Inferior parietal cortex (tissue), 1 donor: ENCODE results near the gene NOTUM.
"Not testable (repeated sequence)": the region's sequence is repeated elsewhere in the genome, so short reads cannot be mapped to it uniquely, and the experiment has no call there.

Source experiments
- DNase-seq: peaks from one replicate; pipeline ENCODE4 v3.0.0-alpha.2; 2016; ENCODE audit errors: extremely low spot score

NOTUM gene

DNA sequence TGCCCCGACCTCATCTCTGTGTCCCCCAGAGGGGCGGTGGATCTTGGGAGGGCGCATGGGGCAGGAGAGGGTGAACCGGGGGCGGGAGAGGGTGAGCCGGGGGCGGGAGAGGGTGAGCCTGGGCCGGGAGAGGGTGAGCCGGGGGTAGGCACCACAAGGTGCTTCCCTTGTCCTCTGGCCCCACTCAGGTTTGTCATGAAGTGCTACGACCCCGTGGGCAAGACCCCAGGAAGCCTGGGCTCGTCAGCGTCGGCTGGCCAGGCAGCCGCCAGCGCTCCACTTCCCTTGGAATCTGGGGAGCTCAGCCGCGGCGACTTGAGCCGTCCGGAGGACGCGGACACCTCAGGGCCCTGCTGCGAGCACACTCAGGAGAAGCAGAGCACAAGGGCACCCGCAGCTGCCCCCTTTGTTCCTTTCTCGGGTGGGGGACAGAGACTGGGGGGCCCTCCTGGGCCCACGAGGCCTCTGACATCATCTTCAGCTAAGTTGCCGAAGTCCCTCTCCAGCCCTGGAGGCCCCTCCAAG is 35.3 kb upstream of the NOTUM start:
- no peak for DNase-seq

DNA sequence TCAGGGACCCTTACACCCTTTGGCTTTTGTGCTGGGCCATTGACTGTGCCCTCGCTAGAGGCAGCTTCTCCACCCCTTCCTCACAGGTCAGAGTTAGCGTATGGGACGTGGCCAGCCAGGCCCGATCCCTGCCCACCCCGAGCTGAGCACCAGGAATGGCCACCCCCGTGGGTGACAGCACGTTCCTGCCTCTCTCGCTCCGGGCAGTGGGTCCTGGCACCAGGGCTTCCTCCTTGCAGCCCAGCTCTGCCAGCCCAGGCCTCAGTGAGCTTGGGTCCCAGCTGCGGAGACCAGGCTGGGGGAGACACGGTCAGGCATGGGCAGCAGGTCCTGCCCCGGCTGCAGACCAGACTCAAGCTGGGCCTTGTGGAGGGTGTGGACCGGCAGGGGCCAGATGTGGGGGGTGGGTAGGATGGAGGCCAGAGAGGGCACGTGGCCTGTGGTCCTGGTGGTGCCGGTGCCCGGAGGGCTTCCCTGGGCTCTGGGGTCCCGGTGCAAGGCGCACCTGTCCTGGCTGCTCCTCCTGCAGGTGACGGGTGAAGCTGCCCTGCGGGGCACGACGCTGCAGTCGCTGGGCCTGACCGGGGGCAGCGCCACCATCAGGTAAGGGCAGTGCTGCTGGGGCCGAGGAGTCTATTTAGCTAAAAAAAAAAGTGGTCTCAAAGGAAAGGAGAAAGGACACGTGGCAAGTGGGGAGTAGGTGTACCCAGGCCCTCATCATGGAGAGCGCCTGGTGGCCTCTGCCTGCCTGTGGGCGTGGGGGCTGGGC is 34.7 kb upstream of the NOTUM start:
- no peak for DNase-seq

DNA sequence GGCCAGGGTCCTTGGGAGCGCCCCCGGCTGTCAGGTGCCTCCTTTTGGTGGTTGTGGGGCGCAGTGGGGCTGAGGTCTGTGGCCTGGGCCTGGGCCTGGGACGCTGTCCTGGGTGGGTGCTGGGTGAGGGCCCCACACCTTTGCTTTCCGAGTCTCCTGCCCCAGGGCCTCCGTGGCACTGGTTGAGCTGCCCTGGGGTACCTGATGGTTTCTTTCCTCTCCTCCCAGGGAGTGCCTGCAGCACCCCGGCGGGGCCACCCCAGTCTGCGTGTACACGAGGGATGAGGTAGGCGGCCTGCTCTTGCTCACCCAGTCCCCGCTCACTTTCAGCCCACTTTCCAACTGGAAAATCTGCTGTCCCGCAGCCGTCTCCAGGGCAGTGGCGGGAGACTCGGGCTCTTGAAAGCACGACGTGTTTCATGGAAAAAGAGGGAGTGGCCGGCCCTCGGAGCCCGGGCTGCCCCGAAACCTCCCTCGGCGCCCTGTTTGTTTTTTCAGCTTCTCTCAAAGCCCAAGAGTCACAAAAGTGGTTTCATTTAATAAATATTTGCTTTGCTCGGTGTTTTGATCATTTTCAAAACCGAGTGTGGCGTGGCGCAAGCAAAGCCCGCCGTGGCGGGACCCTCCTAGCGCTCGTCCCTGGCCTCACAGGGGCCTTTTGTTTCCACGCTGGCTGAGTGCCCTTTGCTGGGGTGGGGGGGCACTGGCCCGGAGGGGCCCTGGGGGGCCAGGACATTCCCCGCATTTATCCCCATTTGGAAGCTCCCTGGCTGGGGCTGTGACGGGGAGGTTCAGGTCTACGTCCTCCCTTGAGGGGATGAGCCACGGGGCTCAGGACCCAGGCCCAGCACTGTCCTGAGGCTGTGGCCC is 33.8 kb upstream of the NOTUM start:
- no peak for DNase-seq

DNA sequence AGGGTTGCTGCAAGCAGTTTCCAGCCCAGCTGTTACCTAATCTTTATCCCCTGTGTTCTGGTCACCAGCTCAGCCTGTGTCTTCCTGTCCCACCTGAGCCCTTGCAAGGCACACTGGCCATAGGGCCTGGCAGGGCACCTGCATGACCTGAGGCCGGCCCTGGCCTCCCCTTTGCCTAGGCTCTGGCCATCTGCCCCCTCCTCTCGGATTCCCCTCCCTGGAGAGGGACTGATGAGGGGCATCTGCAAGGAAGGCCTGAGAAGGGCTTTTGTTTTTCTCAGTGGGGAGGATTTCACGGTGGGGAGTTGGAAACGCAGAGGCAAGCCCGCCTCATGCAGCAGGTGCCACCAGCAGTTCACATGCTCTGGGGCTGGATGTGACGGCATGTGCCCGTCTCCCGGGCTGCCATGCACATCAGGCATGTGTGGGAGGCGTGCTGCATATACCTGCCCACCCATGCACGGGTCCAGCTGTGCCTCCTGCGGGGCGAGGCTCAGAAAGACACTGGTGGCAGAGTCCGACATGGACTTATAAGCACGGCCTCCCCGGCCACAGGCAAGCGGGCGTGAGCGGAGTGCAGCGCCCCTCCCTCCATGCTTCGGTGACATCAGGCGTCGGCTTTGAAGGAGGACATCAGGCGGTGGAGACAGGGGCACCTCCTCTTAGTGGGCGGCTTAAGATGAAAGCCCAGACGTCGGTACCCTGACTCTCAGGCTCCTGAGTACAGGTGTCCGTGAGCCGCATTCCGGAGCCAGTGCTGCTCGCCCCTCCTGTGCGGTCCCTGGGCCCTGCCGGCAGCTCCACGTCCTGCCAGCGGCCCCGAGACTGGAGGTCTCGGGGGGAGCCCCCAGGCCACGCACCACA is 33.0 kb upstream of the NOTUM start:
- no peak for DNase-seq

DNA sequence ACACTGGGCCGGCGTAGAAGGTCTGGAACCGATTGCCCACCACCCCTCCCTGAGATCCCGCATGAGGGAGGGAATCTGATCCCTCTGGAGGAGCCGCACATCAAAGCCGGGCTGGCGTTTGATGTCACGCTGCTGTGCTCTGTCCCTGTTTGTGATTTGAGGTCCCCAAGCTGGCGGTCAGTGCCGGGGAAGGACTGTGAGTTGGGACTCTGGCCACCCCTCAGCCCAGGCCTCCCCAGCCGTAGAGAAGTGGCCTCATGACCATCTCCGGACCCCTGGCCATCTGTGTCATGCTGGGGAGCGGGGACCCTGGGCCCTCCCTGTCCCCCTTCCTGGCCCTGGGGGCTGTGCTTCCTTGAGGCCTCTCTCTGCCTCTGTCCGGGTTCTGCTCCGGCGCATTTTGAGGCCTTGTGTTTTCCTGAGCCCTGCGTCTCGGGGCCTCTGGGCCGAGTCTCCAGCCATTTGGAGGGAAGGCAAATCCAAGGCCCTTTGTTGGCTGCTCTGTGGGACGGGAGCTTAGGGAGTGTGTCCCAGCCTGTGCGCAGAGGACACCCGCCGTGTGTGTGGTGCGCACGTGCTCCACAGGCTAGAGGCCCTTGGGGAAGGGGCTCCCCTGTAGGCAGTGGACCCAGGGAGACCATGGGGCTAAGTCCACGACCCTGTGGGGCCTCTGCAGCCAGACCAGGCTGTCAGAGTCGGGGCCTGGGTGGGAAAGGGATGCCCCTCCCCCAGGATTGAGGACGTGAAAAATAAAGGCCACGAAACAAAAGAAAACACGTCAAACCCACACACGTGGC is 31.5 kb upstream of the NOTUM start:
- DNase-seq: no peak

DNA sequence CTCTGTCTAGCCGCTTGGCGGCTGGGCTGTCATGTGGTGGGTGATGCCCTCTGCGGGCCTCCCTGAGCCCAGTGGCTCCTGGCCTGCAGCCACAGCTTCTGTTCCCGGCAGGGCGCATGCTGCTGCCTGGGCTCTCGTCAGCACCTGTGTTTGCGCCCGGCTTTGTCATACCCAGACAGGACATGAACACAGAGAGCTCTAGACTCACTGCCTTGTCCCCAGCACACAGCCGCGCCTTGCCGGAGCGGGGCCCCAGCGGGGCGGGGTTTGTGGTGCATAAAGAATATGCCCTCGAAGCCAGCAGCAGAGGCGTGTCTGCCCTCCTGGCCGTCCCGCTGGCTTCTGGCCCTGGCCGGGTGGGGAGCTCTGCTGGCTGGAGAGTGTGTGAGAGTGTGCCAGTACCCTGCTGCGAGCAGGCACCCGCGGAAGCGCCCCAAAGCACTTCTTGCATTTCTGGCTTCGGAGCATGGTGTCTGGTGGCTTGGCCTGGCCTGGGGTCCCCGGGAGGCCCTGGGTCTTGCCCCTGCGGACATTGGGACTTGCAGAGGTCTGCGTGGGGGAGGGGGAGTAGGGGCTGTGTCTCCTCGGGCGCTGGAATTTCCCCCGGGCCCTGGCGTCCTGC is 30.8 kb upstream of the NOTUM start:
- peak; percentile 17 for DNase-seq

DNA sequence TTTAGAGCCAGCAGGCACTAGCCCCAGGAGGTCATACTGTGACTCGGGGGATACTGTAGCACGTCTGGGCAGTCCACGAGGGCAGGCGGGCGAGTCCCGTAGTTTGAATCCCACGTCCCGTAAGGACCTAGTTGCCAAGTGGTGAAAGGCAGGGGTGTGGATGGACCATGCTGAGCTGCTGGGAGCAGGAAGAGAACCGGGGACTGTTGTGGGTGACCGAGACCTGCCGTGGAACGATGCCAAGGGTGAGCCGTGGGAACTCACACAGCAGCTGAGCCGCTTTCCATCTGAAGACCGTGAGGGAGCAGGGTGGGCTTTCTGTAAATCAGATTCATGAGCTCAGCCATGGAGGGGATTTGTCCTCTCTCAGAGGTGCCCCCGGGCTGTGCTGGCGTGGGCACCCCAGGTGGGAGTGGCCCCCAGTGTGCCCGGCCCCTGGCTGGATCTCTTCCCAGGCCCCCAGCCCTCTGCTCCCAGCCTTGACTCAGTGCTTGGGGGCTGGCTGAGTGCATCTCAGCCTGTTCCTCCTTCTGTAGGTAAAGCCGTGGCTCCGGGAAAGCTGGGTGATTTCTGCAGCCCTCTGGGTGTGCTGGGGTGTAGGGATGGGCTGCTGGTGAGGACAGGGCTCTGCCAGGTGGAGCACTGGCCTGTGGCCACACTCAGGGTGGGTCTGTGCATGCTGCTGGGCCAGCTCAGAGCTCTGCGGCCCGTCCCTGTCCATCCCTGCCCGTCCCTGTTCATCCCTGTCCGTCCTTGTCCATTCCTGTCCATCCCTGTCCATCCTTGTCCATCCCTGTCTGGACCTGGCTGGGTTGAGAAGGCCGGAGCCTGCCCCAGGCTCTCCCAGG is 30.1 kb upstream of the NOTUM start:
- DNase-seq: no peak

DNA sequence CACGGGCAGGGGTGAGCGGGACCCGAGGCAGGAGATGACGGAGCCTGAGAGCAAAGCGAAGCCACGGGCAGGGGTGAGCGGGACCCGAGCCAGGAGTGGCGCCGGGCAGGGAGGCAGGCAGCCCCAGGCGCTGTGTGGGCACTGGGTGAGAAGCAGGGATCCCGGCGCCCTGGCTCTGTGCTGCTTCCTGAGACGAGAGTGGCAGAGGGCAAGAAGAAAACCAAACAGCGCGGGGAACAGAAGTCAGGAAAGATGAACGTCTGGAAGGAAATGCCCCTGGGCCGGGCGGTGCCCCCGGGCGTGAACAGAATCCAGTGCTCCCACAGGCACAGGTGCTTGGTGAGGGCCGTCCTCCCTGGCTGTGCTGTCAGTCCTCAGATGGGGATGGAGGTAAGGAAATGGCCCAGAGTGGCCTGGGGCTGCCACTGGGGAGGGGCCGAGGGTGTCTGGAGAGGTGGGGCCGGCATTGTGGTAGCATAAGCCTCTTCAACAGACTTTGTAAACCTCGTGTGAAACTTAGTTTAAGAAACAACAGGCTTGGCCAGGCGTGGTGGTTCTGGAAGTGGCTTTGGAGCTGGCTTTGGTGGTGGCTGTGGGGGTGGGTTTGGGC is 26.3 kb upstream of the NOTUM start:
- DNase-seq: no peak

DNA sequence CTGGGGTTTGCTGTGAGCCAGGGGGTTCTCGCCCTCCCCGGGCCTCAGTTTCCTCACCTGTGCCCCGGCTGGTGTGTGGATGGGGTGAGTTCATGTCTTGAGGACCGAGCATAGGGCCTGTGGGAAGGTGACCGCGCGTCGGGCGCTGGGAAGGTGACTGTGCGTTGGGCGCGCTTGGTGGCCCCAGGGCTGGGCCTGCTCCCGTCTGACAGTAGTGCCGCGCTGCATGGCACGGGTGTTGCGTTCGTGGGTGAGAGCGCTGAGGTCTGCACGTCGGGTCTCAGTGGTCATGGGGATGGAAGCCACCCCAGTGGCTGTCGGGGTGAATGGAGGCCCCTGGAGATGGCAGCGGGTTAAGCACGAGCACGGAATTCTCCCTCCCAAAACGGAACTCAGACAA is 25.6 kb upstream of the NOTUM start:
- no peak for DNase-seq

DNA sequence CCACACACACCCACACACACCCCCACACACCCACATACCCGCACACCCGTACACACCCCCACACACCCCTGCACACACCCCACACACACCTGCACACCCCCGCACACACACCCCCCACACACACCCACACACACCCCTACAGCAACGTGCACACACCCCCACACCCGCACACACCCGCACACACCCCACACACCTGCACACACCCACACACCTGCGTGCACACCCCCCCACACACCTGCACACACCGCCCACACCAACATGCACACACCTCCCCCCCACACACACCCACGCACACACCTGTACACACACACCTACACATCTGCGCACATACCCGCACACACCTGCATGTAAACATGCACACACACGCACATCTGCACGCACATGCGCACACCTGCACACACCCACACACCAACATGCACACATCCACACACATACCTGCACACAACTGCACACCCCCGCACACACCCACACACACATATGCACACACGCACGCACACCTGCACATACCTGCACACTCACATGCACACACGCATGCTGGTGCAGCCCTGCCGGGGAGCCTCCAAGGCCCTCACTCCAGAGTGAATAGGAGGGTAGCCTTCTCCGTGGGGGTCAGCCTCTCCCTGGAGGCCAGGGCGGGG is 23.9 kb upstream of the NOTUM start:
- no peak for DNase-seq

DNA sequence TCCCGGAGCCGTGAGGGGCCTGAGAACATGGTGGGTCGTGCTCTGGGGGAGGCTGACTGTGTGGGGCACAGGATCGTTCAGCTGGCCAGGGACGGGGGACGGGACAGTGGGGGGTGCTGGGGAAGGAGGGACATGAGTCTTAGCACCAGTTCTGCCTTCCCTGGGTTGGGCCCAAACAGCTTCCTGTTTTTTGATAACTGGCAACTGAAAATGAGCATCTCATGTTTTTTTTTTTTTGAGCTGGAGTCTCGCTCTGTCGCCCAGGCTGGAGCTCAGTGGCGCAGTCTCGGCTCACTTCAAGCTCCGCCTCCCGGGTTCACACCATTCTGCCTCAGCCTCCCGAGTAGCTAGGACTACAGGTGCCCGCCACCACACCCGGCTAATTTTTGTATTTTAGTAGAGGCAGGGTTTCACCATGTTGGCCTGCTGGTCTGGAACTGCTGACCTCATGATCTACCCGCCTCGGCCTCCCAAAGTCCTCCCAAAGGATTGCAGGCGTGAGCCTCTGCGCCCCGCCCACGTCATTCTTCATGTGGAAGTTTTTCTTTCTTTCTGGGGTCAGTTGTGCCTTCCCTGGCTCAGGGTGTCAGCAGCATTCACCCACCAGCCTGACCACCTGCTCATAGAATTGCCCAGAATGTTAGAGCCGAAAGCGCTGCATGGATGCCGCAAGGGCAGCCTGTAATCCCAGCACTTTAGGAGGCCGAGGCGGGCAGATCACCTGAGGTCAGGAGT is 22.8 kb upstream of the NOTUM start:
- DNase-seq: no peak

DNA sequence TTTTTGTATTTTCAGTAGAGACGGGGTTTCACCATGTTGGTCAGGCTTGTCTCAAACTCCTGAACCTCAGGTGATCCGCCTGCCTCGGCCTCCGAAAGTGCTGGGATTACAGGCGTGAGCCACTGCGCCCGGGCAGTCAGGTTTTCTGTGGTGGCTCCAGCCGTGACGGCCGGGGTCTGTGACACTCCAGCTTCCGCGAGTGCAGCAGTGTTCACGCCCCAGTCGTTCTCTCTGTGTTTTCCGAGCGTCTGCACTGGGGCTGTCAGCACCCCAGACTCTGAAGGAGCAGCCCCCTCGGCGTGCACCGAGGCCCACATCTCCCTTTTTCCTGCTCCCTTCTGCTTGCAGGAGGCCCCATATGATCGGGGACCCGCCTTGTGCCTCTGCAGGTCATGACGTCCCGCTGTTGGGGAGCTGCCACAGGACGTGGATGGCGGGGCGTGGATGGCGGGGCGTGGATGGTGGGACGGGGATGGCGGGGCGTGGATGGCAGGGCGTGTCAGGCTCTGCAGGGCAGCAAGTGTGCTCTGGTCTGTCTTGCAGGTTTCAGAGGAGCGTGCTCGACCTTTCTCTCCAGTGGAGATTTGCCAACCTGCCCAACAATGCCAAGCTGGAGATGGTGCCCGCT is 22.1 kb upstream of the NOTUM start:
- no peak for DNase-seq

DNA sequence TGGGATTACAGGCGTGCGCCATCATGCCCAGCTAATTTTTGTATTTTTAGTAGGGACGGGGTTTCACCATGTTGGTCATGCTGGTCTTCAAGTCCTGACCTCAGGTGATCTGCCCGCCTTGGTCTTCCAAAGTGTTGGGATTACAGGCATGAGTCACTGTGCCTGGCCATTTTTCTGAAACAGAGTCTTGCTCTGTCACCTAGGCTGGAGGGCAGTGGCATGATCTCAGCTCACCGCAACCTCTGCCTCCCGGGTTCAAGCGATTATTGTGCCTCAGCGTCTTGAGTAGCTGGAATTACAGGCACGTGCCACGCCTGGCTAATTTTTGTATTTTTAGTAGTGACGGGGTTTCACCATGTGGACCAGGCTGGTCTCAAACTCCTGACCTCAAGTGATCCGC is 20.5 kb upstream of the NOTUM start:
- not testable (repeated sequence) for DNase-seq

DNA sequence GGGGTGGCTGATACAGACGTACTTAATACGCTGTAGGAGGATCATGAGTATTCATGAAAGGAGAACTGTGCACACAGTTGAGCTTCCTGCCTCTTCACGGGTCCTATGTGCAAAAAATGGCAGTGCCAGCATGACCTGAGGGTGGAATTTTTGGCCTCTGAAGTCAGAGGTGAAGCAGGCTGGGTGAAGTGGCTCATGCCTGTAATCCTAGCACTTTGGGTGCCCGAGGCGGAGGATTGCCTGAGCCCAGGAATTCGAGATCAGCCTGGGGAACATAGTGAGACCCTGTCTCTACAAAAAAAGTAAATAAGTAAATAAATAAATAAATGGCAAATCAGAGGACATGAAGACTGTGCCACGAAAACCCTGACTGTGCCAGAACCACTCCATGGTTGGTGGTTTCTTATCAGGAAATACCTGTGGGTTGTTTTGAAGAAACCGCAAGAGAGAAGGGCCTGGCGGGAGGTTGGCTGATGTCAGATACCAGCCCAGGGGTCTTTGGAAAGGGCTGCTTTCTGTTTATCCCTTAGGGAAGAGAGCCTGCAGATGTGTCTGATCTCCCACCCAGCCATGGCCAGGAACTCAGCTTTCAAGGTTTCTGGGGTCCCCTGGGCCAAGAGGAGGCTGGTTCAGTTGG is 19.8 kb upstream of the NOTUM start:
- DNase-seq: no peak

DNA sequence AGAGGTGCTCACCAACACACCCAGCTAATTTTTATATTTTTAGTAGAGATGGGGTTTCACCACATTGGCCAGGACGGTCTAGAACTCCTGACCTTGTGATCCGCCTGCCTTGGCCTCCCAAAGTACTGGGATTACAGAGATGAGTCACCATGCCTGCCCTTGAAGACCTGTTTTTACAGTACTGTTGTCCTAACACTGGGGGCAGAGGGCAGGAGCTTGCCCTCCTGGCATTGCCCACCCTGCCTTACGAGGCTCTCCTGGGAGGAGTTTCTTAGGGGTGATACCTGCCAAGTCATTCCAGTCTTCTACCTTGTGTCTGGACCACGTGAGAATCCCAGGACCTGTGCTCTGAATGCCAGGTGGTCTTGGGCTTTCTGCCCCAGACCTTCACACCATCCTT is 19.1 kb upstream of the NOTUM start:
- no peak for DNase-seq

DNA sequence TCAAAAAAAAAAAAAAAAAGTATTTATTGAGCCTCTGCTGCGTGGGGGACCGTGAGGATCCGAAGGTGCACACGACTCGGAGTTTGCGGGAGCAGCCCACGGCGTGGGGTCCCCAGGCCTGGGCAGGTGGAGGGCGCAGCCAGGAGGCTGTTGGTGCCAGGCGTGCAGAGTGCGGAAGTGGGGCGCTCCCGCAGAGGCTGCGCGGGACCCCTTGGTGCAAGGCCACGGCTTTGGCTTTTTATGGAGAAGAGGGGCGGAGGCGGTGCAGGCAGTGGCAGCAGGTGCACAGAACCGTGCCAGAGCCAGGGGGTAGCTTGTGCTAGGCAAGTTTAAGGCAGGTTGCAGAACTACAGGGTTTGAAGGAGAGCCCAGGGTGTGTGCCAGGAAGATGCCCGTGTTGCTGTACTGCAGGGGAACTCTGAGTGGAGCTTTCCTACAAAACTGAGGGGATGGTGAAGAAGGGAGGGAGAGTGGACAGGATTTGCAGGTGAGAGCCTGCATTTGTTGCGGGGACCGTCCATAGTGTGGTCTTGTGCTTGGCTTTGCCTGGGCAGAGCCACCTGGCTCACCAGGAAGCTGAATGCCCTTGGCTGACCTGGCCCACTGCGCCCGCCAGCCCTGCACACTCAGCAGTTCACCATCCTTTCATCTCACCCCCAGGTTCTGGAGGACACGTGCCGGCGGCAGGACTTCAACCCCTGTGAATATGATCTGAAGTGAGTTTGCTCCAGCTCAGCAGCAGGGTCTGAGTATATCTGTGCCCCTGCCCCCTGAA is 17.7 kb upstream of the NOTUM start:
- DNase-seq: no peak
